NCI-H748 (cell line): Measurements from ENCODE around the gene PARP1.

Experiments
- DNase-seq: peaks from one replicate; lab custom pipeline; 2025; ENCODE audit not compliant: unreplicated experiment; lab: John Stamatoyannopoulos, UW

The PARP1 gene

DNA sequence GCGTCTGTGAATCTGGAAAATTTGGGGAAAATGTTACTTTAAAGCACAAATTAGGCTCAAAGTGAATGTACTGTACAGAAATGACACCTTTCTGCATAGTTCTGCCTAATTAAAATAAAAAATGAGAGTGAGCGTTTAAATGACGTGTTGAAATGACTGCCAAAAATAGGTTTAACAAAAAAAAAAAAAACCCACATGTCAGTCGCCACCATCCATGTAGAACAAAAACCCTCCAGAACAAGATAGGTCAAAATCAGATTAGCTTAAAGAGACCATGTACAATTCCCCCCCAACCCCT, 745 bp downstream of the PARP1 start:
- DNase-seq, result no peak

DNA sequence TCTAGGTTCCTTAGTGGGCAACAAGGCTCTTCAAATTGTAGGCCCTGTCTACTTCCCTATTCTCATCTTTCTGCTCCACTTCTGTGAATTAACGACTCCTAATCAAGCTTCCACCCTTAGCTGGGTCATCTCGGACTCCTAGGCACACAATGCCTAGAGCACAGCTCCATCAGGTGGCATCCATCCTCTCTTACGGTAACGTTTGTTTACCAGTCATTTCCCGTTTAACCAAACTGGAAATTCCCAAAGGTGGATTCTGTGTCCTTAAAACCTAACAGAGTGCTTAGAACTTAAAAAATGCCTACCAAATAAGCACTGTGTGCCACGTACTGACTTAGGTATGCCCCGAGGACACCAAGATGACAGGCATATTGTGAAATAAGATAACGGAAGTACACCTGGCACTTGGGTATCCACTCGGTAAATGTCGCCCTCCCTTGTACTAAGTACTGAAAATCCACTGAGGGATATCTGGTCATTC, 1.5 kb downstream of the PARP1 start:
- peak; percentile 30 for DNase-seq

DNA sequence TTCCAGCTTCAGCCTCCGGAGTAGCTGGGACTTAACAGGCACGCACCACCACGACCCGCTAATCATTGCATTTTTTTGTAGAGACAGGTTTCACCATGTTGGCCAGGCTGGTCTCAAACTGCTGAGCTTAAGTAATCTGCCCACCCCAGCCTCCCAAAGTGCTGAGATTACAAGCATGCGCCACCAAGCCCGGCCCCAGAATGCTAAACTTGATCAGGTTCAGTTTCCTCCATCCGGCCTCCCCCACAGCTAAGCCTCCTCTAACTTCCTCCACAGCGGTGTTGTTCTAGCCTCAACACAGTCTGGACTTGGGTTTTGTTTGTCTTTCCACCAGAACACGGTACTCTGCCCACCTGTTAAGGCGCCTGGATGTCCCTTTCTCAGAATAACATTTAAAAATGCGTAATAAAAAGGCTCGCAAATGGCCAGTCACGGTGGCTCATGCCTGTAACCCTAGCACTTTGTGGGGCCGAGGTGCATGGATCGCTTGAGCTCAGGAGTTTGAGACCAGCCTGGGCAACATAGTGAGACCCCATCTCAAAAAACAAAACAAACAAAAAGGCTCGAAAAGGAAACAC, 2.4 kb downstream of the PARP1 start:
- DNase-seq, result no peak

DNA sequence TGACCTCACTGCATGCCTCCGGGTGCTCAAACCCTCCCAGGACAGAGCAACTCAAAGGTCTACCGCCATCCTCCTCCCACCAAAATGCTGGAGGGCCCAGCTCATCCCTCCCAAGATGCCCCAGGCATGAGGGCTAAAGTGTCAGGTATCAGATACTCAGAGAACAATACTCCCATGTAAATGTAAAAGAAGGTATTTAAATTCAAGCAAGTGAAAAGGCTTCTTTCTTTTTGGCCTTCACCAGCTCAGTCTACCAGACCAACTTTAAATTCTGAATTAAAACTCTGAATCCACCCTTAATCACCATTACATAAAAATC, 3.0 kb downstream of the PARP1 start:
- DNase-seq, result no peak

DNA sequence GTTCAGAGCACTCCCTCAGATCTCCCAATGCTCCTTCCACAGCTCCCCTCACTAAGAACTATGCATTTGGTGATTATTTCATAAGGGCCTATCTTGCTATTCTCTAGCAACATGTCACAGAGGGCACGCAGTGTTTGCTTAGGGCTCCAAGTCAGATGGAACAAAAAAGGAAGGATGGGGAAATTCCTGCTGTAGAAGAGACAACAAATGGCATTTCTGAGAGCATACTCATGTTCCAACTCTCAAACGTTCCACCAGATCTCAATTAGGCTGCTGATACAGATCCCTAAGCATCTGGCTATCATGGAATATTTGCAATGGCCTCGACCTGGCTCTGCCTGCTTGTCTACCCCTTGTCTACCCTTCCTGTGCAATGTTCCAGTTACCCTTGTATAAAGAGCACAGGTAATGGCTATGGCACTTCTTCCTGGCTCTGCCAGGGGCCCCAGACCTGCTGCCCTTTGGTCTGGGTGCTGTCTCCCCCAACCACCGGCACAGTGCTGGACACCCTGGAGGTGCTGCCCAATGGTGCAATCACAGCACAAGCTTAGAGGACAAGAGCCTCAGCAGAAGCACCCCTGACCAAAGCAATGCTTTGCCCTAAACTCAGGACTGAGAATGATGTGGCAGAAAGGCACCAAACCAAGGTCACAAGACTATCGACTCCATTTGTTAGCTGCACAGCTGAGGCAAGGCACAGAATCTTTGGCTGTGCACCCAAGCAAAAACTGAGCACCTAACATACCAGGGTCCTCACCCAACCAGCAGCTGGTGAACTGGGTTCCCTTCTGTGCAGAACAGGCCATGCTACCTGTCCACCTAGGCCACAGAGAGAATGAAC, 3.6 kb downstream of the PARP1 start:
- no peak for DNase-seq

DNA sequence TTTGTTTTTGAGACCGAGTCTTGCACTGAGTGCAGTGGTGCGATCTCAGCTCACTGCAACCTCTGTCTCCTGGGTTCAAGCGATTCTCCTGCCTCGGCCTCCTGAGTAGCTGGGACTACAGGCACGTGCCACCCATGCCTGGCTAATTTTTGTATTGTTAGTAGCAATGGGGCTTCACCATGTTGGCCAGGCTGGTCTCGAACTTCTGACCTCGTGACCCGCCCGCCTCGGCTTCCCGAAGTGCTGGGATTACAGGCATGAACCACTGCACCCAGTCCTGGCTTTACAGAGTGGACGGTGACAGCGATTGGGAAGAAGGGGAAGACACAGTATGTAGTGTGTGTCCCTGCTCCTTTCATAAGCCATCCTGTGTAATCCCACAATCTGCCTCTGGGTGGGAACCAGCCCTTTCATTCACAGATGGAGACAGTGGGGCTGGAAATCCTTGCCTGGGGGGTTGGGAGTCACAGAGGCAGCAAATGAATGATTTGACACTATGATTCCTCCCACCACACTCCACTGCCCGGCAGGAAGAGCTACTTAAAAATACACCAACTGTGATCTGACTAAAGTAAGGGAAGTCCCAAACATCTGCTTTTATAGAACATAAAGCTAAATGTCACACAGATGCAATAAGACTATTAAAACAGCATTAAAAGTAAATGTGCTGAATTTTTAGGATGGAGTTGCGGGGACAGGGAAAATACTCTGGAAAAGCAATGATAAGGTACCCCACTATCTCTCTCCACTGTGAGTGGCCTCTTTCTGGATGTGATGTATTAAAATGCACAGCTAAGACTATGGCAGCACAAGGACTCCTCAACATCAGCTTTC, 4.5 kb downstream of the PARP1 start:
- DNase-seq, result no peak

DNA sequence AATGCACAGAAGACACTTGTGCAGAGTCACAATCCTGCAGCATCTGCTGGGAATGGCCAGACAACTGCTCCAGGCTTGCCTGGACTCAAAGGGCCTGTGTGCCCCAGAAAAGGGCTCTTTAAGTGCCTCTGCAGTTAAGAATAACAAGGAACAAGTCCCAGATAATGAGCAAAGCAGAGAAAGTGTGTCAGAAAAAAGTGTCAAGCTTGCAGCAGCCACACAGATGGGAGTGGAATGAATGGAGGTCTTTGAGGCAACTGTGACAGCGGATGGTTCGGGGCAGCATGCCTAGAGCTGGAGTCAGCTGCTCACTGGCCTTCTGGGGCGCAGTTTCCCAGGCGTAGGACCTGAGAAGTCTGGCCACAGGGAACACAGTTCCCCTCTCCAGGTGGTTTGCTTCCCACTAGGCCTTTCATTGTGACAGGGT, 5.1 kb downstream of the PARP1 start:
- DNase-seq, result no peak

DNA sequence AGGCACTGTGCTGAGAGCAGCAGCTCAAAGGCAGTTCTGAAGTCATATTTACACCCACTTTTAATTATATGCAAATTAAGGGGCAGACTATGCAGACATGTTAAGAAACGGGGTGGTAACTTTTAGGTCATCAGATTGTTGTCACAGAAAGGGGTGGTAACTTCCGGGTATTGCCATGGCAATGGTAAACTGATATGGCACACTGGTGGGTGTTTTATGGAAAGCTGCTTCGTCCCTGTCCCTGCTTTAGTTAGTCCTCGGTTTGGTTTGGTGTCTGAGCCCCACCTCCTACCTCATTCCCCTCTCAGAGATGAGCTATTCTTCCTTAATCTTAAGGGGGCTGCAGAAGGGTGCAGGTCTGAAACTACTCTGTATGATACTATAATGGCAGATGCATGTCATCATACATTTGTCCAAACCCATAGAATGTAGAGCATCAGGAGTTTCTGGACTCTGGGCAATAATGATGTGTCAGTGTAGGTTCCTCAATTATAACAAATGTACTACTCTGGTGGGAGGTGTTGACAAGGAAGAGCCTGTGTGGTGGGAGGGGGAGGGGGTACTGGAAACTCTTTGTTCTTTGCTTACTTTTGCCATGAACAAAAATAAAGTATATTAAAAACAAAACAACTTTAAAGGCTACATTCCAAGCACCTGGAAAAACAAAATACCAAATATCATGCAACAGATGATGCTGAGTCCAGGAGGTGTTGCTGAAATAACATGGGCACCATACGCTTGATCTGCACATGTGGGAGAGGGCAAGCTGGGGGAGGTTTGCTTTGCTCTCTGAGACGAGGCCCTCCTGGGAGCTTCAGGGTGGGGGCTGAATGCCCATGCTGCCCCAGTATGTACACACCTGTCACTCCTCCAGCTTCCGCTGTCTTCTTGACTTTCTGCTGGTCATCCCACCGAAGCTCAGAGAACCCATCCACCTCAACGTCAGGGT, 6.3 kb downstream of the PARP1 start:
- no peak for DNase-seq

DNA sequence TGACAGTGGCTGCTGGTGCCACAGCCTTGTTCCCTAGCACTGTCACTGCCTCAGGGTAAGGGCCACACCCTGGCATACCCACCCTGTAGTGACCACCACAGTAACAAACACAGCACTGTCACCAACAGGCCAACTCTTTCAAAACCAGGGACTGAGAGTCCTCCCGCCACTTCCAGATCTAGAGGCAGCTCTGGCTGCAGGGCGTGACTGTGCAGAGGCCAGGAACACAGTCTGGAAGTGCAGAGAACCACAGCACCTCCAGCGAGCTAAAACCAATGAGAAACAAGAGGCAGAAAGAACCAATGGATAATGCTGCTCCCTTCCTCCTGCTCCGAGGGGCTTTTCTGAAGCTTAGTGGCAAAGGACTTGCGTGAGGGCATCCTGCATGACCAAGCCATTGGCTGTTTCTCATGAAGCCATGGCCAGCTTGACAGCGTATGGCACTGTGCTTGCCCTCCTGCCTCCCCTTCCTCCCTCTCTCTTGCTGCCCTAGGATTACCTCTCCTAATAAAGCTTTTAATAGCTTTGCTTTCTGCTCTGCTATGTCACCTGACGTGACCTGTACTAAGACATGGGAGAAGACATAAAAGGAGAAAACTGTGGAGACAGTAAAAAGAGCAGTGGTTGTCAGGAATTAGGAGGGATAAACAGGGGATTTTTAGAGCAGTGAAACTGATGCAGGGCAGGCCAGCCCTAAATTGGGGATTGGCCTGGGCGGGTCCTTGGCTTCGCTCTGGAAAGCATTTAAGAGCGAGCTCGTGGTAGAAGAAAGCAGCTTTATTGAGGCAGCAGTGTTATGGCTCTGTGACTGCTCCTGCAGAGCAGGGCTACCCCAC, 7.2 kb downstream of the PARP1 start:
- DNase-seq, result no peak

DNA sequence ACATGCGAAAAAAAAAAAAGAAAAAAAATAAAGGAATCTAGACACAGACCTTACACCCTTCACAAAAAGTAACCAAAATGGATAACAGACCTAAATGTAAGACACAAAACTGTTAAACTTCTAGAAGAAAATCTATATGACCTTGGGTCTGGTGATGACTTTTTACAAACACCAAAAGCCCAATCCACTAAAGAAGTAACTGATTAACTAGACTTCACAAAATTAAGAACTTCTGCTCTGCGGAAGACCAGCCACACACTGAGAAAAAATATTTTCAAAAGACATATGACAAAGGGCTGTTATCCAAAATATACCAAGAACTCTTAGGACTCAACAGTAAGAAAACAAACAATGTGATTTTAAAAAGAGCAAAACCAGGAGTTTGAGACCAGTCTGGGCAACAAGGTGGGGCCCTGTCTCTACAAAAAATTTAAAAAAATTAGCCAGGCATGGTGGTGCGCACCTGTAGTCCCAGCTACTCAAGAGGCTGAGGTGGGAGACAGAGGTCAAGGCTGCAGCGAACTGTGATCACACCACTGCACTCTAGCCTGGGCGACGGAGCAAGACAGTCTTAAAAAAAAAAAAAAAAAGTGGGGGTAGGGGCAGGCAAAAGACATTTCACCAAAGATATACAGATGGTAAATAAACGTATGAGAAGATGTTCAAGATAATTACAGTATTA, 9.8 kb downstream of the PARP1 start:
- DNase-seq, result no peak

DNA sequence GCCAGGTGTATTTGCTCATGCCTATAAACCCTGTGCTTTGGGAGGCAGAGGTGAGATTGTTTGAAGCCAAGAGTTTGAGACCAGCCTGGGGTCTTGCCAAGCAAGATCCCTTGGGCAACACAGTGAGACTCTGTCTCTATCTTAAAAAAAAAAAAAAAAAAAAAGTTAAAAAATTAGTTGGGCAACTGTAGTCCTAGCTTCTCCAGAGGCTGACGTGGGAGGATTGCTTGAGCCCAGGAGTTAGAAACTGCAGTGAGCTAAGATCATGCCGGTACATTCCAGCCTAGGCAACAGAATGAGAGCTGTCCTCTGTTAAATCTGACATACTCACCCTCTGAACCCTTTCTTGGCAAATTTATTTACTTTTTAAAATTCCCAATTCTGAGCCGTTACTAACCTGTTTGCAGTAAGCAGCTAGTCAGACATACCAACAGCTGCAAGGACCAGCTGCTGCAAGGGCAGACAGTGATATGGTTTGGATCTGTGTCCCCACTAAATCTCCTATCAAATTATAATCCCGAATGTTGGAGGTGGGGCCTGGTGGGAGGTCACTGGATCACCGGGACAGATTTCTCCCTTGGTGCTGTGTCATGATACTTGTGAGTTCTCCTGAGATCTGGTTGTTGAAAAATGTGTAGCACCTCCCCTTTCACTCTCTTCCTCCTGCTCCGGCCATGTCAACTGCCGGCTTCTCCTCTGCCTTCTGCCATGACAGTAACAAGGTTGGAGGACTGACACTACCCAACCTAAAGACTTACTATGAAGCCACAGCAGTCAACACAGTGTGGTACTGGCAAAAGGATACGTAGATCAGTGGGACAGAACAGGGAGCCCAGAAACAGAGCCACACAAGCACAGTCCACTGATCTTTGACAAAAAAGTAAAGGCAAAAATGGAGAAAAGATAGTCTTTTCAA, 10.6 kb downstream of the PARP1 start:
- no peak for DNase-seq

DNA sequence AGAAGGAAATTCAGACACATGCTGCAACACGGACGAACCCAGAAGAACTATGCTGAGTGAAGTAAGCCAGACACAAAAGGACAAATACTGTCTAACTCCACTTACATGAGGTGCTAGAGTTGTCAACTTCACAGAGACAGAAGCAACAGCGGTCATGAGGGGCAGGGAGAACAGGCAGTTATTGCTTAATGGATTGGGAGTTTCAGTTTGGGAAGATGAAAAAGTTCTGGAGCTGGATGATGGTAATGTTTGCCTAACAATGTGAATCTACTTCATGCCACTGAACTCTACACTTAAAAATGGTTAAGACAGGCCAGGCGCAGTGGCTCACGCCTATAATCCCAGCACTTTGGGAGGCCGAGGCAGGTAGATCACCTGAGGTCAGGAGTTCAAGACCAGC, 12.1 kb downstream of the PARP1 start:
- DNase-seq, result no peak

DNA sequence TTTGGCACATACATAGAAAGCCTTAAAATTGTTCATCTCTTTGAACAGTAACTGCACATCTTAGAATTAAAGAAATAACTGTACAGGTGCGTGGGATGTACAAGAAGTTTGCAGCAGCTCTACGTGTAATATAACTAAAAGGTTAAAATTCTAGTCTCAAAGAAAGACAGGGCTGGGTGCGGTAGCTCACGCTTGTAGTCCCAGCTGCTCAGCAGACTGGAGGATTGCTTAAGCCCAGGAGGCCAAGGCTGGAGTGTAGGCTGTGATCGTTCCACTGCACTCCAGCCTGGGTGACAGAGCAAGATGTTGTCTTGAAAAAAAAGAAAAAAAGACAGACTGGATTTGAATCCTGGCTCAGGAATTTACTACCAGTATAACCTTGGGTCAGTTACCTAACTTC, 13.4 kb downstream of the PARP1 start:
- no peak for DNase-seq

DNA sequence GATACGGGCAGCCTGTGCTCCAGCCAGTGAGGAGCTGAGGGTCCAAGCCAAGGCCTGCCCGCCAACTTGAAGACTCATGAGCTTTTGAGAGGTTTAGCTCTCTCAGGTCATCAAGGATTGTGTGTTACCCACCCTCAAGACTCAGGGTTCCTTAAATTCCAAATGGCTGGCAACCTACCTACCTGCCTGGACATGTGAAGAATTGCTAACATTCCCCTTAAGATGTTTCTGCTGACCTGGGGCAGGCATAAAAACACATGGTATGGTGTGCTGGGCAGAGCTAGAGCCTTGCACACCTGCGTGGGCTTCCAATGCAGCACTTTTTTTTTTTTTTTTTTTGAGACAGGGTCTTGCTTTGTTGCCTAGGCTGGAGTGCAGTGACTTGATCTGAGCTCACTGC, 17.2 kb downstream of the PARP1 start:
- no peak for DNase-seq

DNA sequence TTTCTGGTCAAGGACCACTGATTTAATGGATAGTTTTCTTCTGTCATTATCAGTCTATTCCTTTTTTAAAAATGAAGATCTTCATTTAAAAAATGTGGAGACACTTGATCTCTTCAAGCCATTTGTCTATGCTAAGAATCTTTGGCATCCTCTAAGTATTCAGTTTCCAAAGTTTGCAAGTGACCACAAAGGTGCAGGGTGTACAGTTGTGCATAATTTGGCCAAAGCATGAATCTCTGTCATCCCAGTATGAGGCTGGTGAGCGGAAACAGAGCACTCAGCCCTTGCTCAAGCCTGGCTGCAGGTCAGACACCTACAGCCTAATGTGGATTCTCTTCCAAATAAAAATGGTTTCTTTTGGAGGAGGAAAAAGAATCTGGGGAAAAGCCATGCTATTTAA, 19.8 kb downstream of the PARP1 start:
- no peak for DNase-seq

DNA sequence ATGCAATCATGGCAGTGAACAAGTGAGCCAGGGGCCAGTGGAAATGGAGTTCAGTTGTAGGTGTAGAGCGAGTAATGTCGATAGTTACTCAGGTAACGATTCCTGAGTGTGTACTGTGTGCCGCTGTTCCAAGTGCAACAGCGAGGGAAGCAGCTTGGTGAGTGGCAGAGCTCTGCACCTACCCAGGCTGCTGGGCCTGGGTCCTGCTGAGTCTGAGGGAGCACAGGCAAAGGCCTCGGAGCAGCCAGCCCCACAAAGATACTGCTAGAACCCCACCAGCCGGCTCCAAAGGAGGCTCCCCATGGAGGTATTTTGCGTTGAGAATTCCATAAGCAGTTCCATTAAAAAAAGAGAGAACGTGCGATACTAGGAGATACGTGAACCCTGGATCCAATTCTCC, 23.2 kb downstream of the PARP1 start:
- DNase-seq, result no peak

DNA sequence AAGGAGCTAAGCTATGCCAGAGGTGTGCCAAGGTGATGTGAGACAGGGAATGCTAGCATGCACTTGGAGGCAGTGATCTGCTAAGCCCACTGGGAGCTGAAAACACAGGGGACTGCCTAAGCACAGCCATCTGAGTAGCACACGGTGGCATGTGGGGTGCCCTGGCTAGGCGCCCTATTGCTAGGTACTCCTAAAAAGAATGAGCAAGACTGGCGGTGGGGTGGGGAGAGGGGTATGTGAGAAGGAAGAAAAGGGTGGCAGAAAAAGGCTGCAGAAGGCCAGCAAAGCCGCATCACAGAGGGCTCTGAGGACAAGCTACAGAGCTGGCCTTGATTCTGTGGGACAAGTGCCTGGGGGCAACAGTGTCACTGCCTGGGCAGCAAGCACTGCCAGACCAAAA, 23.9 kb downstream of the PARP1 start:
- DNase-seq, result no peak

DNA sequence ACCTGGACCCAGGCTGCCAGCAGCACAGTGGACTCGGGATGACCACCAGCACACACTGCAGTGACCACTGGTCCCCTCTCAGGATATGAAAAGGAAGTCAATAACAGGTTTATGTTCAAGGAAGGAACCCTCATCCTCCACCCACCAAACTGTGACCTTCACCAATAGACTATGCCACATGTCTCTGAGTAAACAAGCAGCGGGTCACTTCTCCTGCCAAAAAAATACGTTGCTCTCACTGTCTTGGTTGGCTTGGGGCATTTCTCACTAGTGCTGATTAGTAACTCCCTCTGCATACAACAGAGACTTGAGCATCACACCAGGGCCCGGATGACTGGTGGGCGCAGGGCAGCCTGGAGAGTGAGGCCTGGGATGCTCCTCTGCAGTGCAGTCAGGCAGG, 25.9 kb downstream of the PARP1 start:
- no peak for DNase-seq
